Measurements from ENCODE around the gene SIK1.
"Not testable (repeated sequence)": the region's sequence is repeated elsewhere in the genome, so short reads cannot be mapped to it uniquely, and the experiment has no call there.

DNA sequence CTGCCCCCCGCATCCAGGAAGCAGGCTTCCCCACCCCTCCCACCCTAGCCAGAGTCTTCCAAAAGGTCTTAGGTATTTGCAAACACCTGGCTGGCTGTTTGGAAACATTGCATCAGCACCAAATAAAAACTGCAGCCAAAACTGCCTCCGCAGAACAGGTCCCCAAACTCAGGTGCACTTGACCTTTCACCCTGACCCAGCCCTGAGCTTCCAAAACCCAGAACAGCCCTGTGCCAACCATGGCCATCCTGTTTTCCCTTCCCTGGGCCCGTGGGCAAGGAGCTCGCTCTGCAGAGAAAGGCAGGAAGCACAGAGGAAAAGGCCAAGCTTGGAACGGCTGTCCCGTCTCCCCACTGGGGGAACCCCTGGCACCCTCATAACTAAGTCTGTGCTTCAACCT lies 2.0 kb upstream of the SIK1 start:
- not testable (repeated sequence) for TF ChIP-seq POLR2A (IDR thresholded peaks at IDR 0.05)
- TF ChIP-seq, protein P1, sequence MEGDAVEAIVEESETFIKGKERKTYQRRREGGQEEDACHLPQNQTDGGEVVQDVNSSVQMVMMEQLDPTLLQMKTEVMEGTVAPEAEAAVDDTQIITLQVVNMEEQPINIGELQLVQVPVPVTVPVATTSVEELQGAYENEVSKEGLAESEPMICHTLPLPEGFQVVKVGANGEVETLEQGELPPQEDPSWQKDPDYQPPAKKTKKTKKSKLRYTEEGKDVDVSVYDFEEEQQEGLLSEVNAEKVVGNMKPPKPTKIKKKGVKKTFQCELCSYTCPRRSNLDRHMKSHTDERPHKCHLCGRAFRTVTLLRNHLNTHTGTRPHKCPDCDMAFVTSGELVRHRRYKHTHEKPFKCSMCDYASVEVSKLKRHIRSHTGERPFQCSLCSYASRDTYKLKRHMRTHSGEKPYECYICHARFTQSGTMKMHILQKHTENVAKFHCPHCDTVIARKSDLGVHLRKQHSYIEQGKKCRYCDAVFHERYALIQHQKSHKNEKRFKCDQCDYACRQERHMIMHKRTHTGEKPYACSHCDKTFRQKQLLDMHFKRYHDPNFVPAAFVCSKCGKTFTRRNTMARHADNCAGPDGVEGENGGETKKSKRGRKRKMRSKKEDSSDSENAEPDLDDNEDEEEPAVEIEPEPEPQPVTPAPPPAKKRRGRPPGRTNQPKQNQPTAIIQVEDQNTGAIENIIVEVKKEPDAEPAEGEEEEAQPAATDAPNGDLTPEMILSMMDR (IDR thresholded peaks at IDR 0.05) = not testable (repeated sequence)
